Measurements from ENCODE around the gene PHF21B. TPM values are rescaled to one million over a fixed set of nuclear protein-coding genes. Genes with fewer than 3 reads are reported as not detected.

Gene PHF21B
- total and polyA plus RNA-seq, 8 donors = 0.24 to 1.4 (median 1.1) TPM; not detected in 1

DNA sequence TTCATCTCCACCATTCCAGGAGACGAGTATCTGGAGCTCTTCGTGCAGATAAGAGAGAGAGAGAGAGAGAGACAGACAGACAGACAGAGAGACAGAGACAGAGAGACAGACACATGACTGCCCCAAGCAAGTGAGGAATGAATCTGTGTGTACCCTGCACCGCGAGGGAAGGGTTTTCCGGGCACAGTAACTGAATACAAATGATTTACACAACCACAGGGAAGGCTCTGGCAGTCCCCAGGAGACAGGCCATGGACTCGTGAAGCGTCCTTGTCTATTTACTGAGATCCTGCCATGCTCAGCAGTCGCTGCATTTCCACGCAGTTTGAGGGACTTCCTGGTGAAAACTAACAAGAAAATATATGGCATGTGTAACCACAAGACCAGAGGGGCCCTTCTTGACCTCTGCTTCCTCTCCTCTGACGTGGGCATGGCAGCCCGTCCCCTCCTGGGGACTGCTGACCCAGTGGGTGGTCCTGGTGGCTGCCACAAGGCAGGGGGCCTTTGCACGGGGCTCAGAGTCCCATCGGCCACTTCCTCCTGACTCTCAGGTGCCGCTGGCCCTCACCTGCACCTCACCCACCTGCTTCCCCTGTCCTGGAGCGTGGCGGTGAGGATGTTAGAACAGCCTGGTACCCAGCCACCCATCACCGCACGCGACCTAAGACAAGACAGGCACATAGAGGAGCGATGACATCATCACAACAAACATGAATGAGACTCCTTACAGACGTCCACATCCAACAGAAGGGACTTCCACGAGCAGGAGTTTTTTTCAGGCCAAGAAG is 75.9 kb downstream of the PHF21B start:
- ATAC-seq (no peak), DNase-seq (peak in 1 of 4 donors; percentile 60)
- Histone ChIP-seq H3K9me3 (no peaks in the 10 kb centered on the region), H3K4me1 (no peaks in the 10 kb centered on the region), H3K36me3 (no peaks in the 10 kb centered on the region), H3K27ac (no peak overlapping the region), H3K27me3 (peaks cover 0 to 52% of the 10 kb centered on the region in 2 donors), H3K4me3 (no peak overlapping the region)
- TF ChIP-seq, protein P1, sequence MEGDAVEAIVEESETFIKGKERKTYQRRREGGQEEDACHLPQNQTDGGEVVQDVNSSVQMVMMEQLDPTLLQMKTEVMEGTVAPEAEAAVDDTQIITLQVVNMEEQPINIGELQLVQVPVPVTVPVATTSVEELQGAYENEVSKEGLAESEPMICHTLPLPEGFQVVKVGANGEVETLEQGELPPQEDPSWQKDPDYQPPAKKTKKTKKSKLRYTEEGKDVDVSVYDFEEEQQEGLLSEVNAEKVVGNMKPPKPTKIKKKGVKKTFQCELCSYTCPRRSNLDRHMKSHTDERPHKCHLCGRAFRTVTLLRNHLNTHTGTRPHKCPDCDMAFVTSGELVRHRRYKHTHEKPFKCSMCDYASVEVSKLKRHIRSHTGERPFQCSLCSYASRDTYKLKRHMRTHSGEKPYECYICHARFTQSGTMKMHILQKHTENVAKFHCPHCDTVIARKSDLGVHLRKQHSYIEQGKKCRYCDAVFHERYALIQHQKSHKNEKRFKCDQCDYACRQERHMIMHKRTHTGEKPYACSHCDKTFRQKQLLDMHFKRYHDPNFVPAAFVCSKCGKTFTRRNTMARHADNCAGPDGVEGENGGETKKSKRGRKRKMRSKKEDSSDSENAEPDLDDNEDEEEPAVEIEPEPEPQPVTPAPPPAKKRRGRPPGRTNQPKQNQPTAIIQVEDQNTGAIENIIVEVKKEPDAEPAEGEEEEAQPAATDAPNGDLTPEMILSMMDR (IDR thresholded peaks at IDR 0.05) = no peak
- intact Hi-C loops (cut with DNase I) = no loop called here

DNA sequence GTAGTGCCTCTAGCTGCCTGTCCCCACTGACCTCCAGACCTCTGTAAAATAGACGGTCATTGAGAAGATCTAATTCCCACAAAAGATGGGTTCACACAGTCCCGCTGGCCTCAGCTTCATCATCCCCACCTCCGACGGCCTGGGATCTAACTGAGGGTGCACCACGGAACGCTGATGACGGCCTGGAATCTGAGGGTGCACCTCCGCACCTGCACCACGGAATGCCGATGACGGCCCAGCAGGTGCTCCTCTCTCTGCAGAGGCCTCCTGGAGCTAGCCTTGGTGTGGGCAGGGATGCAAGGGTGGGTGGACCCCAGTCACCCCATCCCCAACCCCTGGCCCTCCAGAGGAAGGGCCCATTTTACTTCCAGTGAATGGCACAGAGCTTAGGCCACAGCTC is 77.3 kb downstream of the PHF21B start:
- H3K27me3 ChIP-seq = peaks cover 0 to 39% of the 10 kb centered on the region in 2 donors
- intact Hi-C loops (cut with DNase I) = no loop called here
- H3K9me3 ChIP-seq = no peaks in the 10 kb centered on the region
- no peak for ATAC-seq
- H3K36me3 ChIP-seq = no peaks in the 10 kb centered on the region
- TF ChIP-seq, protein P1 (IDR thresholded peaks at IDR 0.05) = no peak
- peak in 1 of 4 donors; percentile 58 for DNase-seq
- H3K4me3 ChIP-seq = no peak overlapping the region
- no peak overlapping the region for H3K27ac ChIP-seq
- H3K4me1 ChIP-seq = no peaks in the 10 kb centered on the region

DNA sequence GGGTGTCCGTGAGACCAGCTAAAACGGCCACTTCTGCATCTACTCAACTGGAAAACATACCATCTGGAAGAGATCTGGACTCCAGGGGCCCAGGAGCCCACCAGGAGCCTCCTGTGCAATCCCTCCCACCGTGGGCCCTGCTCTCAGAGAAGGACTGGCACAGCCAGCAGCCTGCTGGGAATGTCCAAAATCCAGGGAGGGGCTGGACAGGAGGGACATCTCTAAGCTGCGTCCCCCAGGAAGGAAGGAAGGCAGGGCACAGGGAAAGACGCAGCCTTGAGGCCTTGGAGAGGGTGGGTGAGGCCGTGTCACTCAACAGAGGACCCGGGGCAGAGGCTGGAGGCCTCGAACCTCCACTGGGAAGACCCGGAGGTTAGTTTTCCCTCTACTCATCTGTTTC is 78.0 kb downstream of the PHF21B start:
- Histone ChIP-seq H3K27ac (no peak overlapping the region), H3K4me1 (no peaks in the 10 kb centered on the region), H3K27me3 (peaks cover 0 to 34% of the 10 kb centered on the region in 2 donors), H3K4me3 (no peak overlapping the region), H3K9me3 (no peaks in the 10 kb centered on the region), H3K36me3 (no peaks in the 10 kb centered on the region)
- ATAC-seq (no peak), DNase-seq (peak in 1 of 4 donors; percentile 43)
- intact Hi-C loops (cut with DNase I) = no loop called here
- TF ChIP-seq, protein P1 (IDR thresholded peaks at IDR 0.05) = no peak

DNA sequence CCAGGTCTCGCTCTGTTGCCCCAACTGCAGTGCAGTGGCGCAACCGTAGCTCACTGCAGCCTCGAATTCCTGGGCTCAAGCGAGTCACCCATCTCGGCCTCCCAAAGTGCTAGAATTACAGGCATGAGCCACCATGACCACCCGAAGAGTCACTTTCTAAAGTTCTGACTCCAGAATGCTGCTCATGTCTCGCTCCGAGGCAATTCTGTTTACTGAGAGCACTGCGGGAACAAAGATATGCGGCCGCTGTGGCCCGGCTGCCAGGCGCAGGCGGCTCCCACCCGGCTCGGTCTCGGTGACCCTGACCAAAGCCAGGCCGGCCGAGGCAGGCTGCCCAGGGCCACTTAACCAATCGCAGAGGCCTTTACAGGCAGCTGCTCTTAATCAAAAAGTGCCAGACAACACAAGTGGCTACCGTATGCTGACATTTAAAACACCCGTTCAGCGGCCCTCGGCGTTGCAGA is 78.7 kb downstream of the PHF21B start:
- TF ChIP-seq, protein P1 (IDR thresholded peaks at IDR 0.05) = no peak
- intact Hi-C loops (cut with DNase I) = no loop called here
- H3K4me1 ChIP-seq = no peaks in the 10 kb centered on the region
- DNase-seq (peak in 3 of 4 donors; percentile 45 to 75 (median 71)), ATAC-seq (peak; percentile 78)
- H3K4me3 ChIP-seq = no peak overlapping the region
- H3K27ac ChIP-seq = no peak overlapping the region
- no peaks in the 10 kb centered on the region for H3K9me3 ChIP-seq
- H3K36me3 ChIP-seq = no peaks in the 10 kb centered on the region
- H3K27me3 ChIP-seq = peaks cover 0 to 34% of the 10 kb centered on the region in 2 donors

DNA sequence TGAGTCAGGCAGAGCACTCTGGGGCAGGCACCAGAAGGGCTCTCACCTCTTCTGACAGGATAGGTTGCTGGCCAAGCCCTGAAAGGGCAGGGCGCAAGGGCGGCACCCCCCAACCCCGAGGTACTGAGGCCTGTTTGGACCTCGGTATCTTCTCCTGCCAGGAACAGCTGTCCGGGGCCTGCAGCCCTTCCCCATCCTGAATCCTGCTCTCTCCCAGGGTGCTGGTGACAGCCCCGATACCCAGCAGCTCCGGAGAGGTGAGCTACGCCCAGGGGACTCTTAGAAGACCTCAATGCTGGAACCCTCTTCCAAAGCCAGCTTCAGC is 79.1 kb downstream of the PHF21B start:
- ATAC-seq = no peak
- no peaks in the 10 kb centered on the region for H3K36me3 ChIP-seq
- H3K9me3 ChIP-seq = no peaks in the 10 kb centered on the region
- no peaks in the 10 kb centered on the region for H3K4me1 ChIP-seq
- H3K4me3 ChIP-seq = no peak overlapping the region
- H3K27ac ChIP-seq = no peak overlapping the region
- peaks cover 0 to 30% of the 10 kb centered on the region in 2 donors for H3K27me3 ChIP-seq
- intact Hi-C loops (cut with DNase I) = no loop called here
- DNase-seq = peak in 1 of 4 donors; percentile 54
- TF ChIP-seq, protein P1 (IDR thresholded peaks at IDR 0.05) = no peak
